Choroid plexus epithelial cell (primary cell): ENCODE measurements around the gene NKD1.

Source experiments
- DNase-seq: peaks from one replicate; pipeline ENCODE4 v3.0.0-alpha.2; 2010; ENCODE audit warnings: low read depth
- H3K4me3 ChIP-seq: 2 replicates; pipeline ENCODE4 v1.5.1; 2011; ENCODE audit warnings: low read depth, mild to moderate bottlenecking, control low read depth, low read length, moderate library complexity
- TF ChIP-seq, protein P1 (sequence below): conservative IDR thresholded peaks from 2 replicates; pipeline ENCODE4 v1.5.1; 2011; ENCODE audit warnings: low read depth, mild to moderate bottlenecking, control low read depth, inconsistent platforms, low read length, moderate library complexity

Gene NKD1

DNA sequence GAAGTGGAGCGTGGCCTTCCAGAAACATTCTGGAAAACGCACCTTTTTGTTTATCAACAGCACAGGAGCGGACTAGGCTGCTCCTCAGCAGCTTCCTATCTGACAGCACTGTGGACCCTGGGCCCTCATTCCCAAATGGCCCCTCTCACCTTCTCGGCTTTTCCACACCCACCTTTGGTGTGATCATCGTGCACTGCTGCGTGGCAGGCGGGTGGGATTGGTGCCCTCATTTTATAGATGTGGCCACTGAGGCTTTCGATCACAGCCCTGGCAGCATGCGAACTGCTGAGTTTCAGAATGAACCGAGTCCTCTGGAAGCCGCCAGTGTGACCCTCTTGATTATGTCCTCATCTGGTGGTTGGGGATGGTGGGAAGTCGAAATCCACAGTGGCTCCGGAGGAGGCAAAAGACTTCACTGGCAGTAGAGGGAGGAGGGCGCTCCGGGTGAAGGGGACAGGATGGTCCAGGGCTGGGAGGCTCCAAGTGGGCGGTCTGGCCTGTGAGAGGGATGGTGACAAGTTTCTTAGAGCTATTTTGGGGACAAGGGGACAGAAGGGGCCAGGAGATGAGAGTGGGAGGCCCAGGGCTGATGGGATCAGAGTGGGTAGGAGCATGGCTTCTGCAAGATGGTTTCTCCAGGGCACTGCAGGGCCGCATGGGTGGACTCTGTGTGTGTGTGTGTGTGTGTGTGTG is 49.5 kb downstream of the NKD1 start:
- H3K4me3 ChIP-seq, result no peak overlapping the region
- no peak for DNase-seq
- TF ChIP-seq, protein P1, sequence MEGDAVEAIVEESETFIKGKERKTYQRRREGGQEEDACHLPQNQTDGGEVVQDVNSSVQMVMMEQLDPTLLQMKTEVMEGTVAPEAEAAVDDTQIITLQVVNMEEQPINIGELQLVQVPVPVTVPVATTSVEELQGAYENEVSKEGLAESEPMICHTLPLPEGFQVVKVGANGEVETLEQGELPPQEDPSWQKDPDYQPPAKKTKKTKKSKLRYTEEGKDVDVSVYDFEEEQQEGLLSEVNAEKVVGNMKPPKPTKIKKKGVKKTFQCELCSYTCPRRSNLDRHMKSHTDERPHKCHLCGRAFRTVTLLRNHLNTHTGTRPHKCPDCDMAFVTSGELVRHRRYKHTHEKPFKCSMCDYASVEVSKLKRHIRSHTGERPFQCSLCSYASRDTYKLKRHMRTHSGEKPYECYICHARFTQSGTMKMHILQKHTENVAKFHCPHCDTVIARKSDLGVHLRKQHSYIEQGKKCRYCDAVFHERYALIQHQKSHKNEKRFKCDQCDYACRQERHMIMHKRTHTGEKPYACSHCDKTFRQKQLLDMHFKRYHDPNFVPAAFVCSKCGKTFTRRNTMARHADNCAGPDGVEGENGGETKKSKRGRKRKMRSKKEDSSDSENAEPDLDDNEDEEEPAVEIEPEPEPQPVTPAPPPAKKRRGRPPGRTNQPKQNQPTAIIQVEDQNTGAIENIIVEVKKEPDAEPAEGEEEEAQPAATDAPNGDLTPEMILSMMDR, result no peak

DNA sequence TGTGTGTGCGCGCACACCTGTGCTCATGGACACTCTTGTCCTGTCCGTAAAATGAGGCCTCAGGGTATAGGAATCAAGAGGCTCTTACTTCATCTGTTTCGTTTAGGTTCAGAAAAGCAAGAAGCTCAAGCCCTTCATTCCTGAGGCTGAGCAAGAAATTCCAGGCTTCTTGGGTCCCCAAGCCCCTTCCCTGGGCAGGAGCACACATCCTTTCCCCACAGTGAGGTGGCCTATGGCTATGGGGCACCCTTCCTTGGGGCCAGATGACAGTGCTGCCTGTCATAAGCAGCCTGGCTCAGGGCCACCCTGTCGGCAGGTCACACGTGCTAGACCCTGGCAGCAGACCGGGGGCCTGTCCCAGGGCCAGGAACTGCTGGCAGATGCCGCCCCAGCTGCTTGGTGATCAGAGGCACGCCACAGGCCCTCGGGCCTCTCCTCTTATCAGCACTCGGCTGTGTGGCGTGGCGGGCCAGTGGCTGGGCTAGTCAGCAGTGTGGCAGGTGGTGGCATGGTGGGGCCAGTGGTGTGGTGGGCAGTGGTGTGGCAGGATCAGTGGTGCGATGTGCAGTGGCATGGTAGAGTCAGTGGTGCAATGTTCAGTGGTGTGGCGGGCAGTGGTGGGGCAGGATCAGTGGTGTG is 50.2 kb downstream of the NKD1 start:
- no peak for DNase-seq
- TF ChIP-seq, protein P1, result no peak
- H3K4me3 ChIP-seq, result no peak overlapping the region

DNA sequence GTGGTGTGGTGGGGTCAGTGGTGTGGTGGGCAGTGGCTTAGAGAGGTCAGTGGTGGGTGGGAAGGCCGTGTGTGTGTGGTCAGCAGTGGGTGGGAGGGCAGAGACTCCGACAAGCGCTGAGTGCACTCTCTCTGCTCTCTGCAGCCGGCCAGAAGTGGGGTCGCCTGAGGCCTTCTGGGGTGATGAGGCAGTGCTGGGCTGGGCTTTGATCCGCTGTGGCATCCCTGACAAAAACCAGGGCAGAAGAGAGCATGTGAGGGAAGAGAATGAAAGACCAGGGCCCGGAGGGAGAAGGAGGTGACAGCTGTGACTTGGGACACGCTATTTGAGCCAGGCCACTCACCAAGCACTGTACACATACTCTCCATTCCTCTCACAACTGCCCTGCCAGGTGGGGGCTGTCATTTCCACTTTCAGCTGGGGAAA is 50.8 kb downstream of the NKD1 start:
- DNase-seq, result no peak
- no peak overlapping the region for H3K4me3 ChIP-seq
- TF ChIP-seq, protein P1, result no peak

DNA sequence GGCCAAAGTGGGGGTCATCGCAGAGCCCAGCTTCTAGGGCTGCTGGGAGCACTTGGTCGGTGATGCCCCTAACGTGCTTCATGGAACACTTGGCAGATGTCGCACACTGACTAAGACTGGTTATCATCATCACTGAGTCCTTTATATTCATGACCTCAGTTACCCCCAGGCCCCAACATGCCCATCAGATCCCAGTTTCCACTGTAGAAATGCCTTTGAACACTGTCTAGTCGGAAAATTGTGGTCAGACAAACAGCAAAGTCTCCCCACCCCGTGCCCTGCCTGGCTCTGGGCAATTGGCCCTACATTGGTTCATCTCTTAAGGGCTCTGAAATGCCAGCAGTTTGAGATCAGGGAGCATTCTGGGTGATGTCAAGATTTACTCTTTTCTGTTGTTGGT is 51.3 kb downstream of the NKD1 start:
- DNase-seq, result no peak
- H3K4me3 ChIP-seq, result no peak overlapping the region
- TF ChIP-seq, protein P1, result no peak

DNA sequence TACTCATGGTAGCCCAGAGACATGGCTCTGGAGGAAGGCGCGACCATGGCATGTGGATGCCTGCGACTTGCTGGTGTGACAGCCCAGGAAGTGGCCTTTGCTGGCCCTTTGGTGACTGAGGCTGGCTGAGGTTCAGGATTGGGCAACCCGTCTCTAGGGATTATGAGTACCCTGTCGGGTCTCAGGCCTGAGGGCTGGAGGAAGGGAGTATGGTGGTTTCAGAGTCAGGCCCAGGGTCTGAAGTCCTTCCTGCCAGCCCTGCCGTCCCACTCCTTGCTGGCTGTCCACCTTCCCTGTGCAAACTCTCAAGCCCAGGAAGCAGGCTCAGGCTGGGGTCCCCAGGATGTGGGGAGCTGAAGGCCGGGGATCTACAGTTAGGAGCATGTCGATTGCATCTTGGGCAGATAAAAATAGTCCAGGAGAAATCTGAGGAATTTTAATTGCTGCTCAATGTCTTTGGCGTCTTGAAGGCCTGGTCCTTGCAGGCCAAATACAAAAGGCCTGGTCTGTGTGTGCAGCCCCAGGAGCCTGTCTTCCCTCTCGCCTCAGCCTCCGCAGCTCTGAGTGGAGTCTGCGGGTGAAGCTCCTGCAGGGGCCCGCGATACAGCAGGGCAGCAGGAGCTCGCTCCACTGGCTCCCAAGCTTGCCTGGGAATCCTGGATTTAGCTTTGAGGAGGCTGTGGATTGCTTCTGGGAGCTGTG is 52.5 kb downstream of the NKD1 start:
- DNase-seq, result no peak
- TF ChIP-seq, protein P1, result no peak
- H3K4me3 ChIP-seq, result no peak overlapping the region

DNA sequence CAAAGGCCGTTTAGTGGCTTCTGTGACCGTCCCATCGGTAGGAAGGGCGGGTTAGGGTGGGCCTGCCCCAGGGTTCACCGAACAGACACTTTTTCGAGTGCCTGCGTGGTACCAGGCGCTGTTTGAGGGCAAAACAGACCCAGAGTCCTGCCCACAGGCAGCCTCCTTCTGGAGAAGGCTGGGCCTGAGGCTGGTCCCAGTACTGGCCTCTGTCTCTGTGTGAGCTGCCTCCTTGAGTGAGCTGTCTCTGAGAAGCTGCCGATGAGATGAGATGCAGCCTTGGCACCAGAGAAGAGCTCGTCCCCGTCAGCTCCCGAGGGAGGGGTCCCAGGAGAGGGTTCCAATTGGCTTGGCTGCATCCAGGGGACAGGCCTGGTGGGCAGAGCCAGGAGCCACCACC is 53.1 kb downstream of the NKD1 start:
- no peak for DNase-seq

More for the DNA sequence above, 53.1 kb downstream of the NKD1 start:
- H3K4me3 ChIP-seq, result no peak overlapping the region
- TF ChIP-seq, protein P1, result no peak
